ENCODE data around the gene RAPH1.

- TF ChIP-seq GATA2 (IDR thresholded peaks at IDR 0.05; ENCODE audit: low read depth, low read length), result no peak
- no peak for TF ChIP-seq GATA3 (IDR thresholded peaks at IDR 0.05; ENCODE audit: low read depth, low read length)
Observed at GRCh38 chr2:203446780-203447179, 88.3 kb downstream of the RAPH1 start.
